Measurements from ENCODE around the gene CFAP43.

CFAP43 gene

DNA sequence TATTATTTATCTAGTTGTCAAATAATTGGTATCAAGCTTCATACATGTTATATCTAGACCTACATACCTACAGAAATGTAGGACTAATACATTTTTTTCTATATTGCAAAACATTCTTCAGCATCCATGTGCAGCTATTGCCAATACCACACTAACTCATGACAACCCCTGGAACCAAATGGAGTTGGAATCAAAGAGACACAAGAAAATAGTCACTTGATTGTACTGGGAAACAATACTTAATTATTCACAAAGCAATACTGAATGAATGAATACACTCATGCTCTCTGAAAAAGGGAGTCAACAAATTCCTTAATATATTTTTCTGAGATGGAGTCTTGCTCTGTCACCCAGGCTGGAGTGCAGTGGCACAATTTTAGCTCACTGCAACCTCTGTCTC, 10.4 kb upstream of the CFAP43 start:
- DNase-seq (ENCODE audit: low read depth, low spot score) = no peak
- TF ChIP-seq EZH2 (IDR thresholded peaks at IDR 0.05) (no peak), POLR2AphosphoS5 (IDR thresholded peaks at IDR 0.05; ENCODE audit: borderline replicate concordance, low read depth, low read length) (no peak), FOXP2 (optimal IDR thresholded peaks at IDR 0.05; ENCODE audit: control extremely low read depth, extremely low read length, insufficient read depth) (no peak)
- Histone ChIP-seq H3K36me3 (ENCODE audit: insufficient read depth, low read length) (no peaks in the 10 kb centered on the region), H3K27ac (no peak overlapping the region), H3K4me3 (no peak overlapping the region), H3K9me3 (ENCODE audit: low read depth, low read length) (no peaks in the 10 kb centered on the region), H3K9ac (ENCODE audit: insufficient read length) (no peak overlapping the region)

DNA sequence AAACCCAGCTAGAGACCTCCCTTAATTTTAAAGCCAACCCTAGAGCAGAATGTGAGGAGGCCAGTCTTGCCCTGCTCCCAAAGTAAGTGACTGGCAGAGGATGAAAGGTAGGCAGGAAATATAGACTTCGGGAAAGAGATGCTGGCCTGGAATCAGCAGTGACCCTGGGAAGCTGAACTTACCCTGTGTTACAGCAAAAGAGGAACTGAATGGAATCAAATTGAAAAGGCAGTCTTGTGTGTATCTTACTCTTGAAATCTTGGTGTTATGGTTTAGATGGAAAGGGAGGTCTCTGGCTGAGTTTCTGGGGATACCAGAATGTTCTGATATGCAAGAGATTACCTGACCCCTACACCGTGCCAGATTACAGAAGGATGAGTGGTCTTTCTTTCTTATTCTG, 7.9 kb upstream of the CFAP43 start:
- H3K36me3 ChIP-seq (ENCODE audit: insufficient read depth, low read length) = no peaks in the 10 kb centered on the region
- H3K9me3 ChIP-seq (ENCODE audit: low read depth, low read length) = no peaks in the 10 kb centered on the region
- H3K4me3 ChIP-seq = no peak overlapping the region
- DNase-seq (ENCODE audit: low read depth, low spot score) = no peak
- no peak for TF ChIP-seq FOXP2 (optimal IDR thresholded peaks at IDR 0.05; ENCODE audit: control extremely low read depth, extremely low read length, insufficient read depth)
- no peak for TF ChIP-seq POLR2AphosphoS5 (IDR thresholded peaks at IDR 0.05; ENCODE audit: borderline replicate concordance, low read depth, low read length)
- TF ChIP-seq EZH2 (IDR thresholded peaks at IDR 0.05) = no peak
- no peak overlapping the region for H3K9ac ChIP-seq (ENCODE audit: insufficient read length)
- no peak overlapping the region for H3K27ac ChIP-seq

DNA sequence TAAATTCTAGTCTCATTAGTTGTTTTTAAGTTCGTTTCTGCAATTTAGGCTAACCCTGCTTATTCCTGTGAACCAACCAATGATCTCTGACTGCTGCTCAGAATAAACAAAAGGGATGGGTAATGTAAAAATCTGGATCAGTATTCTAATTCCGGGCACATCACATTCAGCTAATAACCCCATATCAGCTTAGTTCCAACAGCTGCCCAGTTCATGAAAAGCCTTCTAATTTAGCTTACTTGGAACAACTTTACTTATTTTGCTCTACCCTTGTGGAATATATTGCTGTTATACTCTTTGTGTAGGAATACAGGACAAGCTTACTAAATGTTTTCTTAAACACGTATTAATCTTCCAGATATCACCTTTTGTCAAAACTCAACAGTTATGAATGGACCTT, 3.6 kb upstream of the CFAP43 start:
- Histone ChIP-seq H3K4me3 (no peak overlapping the region), H3K36me3 (ENCODE audit: insufficient read depth, low read length) (no peaks in the 10 kb centered on the region), H3K9me3 (ENCODE audit: low read depth, low read length) (no peaks in the 10 kb centered on the region), H3K27ac (no peak overlapping the region), H3K9ac (ENCODE audit: insufficient read length) (no peak overlapping the region)
- TF ChIP-seq POLR2AphosphoS5 (IDR thresholded peaks at IDR 0.05; ENCODE audit: borderline replicate concordance, low read depth, low read length) (no peak), EZH2 (IDR thresholded peaks at IDR 0.05) (no peak), FOXP2 (optimal IDR thresholded peaks at IDR 0.05; ENCODE audit: control extremely low read depth, extremely low read length, insufficient read depth) (no peak)
- DNase-seq (ENCODE audit: low read depth, low spot score) = no peak

DNA sequence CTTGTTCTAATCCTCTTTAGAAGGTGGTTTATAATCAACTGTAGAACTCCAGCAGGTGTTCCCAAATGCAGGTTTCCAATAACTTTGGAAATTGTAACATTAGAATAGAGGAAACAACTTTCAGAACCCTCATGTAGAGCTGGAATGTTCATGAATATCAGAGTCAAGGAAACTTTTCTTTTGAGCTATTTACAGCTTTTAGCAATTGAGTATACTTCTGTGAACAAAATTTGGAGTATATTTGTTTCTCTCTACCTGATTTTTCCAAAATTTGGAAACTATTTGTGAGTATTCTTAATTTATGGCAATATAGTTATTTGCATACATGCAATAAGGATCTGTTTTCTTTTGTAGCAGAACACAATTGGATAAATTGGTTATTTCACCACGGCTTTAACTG, 2.8 kb upstream of the CFAP43 start:
- no peak overlapping the region for H3K27ac ChIP-seq
- TF ChIP-seq FOXP2 (optimal IDR thresholded peaks at IDR 0.05; ENCODE audit: control extremely low read depth, extremely low read length, insufficient read depth) (no peak), POLR2AphosphoS5 (IDR thresholded peaks at IDR 0.05; ENCODE audit: borderline replicate concordance, low read depth, low read length) (no peak), EZH2 (IDR thresholded peaks at IDR 0.05) (no peak)
- H3K9me3 ChIP-seq (ENCODE audit: low read depth, low read length) = no peaks in the 10 kb centered on the region
- H3K9ac ChIP-seq (ENCODE audit: insufficient read length) = no peak overlapping the region
- no peak overlapping the region for H3K4me3 ChIP-seq
- H3K36me3 ChIP-seq (ENCODE audit: insufficient read depth, low read length) = no peaks in the 10 kb centered on the region
- no peak for DNase-seq (ENCODE audit: low read depth, low spot score)

DNA sequence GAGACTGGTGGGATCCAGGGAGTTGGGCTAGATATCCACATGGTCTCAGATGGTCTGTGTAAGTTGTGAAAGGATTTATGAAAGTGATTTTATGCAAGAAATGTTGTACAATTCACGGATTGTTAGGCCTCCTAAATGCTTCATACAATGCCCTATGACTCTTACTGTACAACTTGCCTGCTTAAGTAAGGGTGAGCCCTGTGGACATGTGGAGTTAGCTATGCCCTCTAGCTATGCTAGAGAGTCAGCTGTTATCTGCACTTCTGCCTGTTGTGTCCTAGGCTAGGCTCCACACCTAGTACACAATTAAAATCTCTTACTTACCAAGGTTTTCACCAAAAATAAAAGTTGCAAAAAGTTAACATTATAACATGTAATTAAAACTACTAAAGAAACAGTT, 1.7 kb upstream of the CFAP43 start:
- Histone ChIP-seq H3K9me3 (ENCODE audit: low read depth, low read length) (no peaks in the 10 kb centered on the region), H3K9ac (ENCODE audit: insufficient read length) (no peak overlapping the region), H3K27ac (no peak overlapping the region), H3K36me3 (ENCODE audit: insufficient read depth, low read length) (no peaks in the 10 kb centered on the region), H3K4me3 (no peak overlapping the region)
- DNase-seq (ENCODE audit: low read depth, low spot score) = no peak
- TF ChIP-seq POLR2AphosphoS5 (IDR thresholded peaks at IDR 0.05; ENCODE audit: borderline replicate concordance, low read depth, low read length) (no peak), FOXP2 (optimal IDR thresholded peaks at IDR 0.05; ENCODE audit: control extremely low read depth, extremely low read length, insufficient read depth) (no peak), EZH2 (IDR thresholded peaks at IDR 0.05) (no peak)

DNA sequence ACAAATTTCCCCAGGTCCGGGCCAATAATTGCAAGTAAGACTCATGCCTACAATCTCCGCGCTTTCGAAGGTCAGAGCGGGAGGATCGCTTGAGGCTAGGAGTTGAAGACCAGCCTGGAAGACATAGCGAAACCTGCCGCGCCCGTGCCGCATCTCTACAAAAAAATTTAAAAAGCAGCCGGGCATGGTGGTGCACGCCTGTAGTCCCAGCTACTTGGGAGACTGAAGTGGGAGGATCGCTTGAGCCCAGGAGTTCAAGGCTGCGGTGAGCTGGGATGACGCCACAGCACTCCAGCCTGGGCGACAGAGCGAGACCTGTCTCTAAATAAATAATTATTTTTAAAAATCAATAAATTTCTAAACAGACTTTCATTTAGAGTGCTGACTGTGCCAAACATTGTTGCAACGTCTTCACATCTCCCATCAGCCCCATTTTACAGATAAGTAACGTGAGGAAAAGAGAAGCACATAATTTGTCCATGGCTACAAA, 494 bp upstream of the CFAP43 start:
- Histone ChIP-seq H3K9me3 (ENCODE audit: low read depth, low read length) (no peaks in the 10 kb centered on the region), H3K27ac (no peak overlapping the region), H3K4me3 (peak overlapping the region; percentile 79), H3K36me3 (ENCODE audit: insufficient read depth, low read length) (no peaks in the 10 kb centered on the region), H3K9ac (ENCODE audit: insufficient read length) (peak overlapping the region; percentile 37)
- no peak for TF ChIP-seq FOXP2 (optimal IDR thresholded peaks at IDR 0.05; ENCODE audit: control extremely low read depth, extremely low read length, insufficient read depth)
- no peak for DNase-seq (ENCODE audit: low read depth, low spot score)

DNA sequence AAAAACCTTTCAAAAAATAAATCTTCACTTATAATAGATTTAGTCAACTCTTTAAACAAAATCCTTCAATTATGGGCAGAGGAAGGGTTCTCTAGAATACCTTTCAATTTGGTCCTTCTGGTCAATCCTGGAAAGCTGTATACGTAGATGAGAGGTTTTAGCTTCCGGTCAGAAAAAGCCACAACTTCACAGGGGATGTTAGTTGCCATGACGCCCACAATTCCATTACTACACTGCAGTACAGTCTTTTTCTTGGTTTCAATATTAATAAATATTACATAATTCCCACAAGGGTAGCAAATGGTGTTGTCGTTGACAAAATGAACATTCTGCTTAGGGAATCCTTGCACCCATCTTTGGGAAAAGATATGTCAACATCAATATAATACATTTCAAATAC, 1.7 kb downstream of the CFAP43 start:
- no peak overlapping the region for H3K9ac ChIP-seq (ENCODE audit: insufficient read length)
- TF ChIP-seq EZH2 (IDR thresholded peaks at IDR 0.05) = no peak
- no peaks in the 10 kb centered on the region for H3K36me3 ChIP-seq (ENCODE audit: insufficient read depth, low read length)
- H3K27ac ChIP-seq = no peak overlapping the region
- no peak for DNase-seq (ENCODE audit: low read depth, low spot score)
- no peak overlapping the region for H3K4me3 ChIP-seq
- H3K9me3 ChIP-seq (ENCODE audit: low read depth, low read length) = no peaks in the 10 kb centered on the region

DNA sequence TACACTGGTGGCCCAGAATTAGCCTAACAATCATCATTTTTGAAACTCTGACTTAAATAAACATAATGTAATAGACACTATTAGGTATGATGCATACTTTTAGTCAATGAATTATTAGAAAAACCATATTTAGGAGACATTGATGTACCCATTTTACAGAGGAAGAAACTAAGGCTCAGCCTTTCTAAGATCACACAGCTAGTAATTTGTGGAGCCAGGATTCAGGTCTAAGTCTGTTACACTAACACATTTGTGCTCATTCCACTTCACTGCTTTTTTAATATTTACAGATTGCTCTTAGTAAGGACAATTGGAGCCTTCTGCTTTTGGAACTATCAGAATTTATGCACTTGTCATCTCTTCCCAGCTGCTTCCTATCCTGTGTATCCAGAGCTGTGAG, 8.9 kb downstream of the CFAP43 start:
- H3K9ac ChIP-seq (ENCODE audit: insufficient read length) = no peak overlapping the region
- H3K4me3 ChIP-seq = no peak overlapping the region
- no peaks in the 10 kb centered on the region for H3K36me3 ChIP-seq (ENCODE audit: insufficient read depth, low read length)
- DNase-seq (ENCODE audit: low read depth, low spot score) = no peak
- H3K27ac ChIP-seq = no peak overlapping the region
- TF ChIP-seq EZH2 (IDR thresholded peaks at IDR 0.05) (no peak), FOXP2 (optimal IDR thresholded peaks at IDR 0.05; ENCODE audit: control extremely low read depth, extremely low read length, insufficient read depth) (no peak), POLR2AphosphoS5 (IDR thresholded peaks at IDR 0.05; ENCODE audit: borderline replicate concordance, low read depth, low read length) (no peak)
- no peaks in the 10 kb centered on the region for H3K9me3 ChIP-seq (ENCODE audit: low read depth, low read length)

DNA sequence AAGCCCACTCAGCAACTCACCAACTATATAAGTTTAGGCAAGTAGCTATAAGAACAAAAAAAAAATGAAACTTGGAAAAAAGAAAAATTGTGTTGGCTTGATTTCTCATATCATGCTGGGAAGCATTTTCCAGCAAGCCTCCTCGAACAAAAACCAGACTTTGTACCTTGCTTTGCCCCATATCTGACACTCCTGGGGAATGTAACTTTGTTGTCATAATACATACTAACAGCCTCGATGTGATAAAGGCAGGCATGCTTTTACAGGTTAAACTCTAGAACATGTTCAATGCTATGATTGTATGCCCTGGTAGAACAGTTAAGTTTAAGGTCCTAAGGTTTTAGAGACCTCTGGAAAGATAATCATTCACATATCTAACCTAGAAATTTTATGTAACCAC, 11.6 kb downstream of the CFAP43 start:
- H3K36me3 ChIP-seq (ENCODE audit: insufficient read depth, low read length) = no peaks in the 10 kb centered on the region
- no peak for DNase-seq (ENCODE audit: low read depth, low spot score)
- no peak overlapping the region for H3K4me3 ChIP-seq
- no peak for TF ChIP-seq FOXP2 (optimal IDR thresholded peaks at IDR 0.05; ENCODE audit: control extremely low read depth, extremely low read length, insufficient read depth)
- TF ChIP-seq EZH2 (IDR thresholded peaks at IDR 0.05) = no peak
- no peak for TF ChIP-seq POLR2AphosphoS5 (IDR thresholded peaks at IDR 0.05; ENCODE audit: borderline replicate concordance, low read depth, low read length)
- H3K9me3 ChIP-seq (ENCODE audit: low read depth, low read length) = no peaks in the 10 kb centered on the region
- H3K27ac ChIP-seq = no peak overlapping the region
- no peak overlapping the region for H3K9ac ChIP-seq (ENCODE audit: insufficient read length)
